ENCODE results near the gene LTB.

DNA sequence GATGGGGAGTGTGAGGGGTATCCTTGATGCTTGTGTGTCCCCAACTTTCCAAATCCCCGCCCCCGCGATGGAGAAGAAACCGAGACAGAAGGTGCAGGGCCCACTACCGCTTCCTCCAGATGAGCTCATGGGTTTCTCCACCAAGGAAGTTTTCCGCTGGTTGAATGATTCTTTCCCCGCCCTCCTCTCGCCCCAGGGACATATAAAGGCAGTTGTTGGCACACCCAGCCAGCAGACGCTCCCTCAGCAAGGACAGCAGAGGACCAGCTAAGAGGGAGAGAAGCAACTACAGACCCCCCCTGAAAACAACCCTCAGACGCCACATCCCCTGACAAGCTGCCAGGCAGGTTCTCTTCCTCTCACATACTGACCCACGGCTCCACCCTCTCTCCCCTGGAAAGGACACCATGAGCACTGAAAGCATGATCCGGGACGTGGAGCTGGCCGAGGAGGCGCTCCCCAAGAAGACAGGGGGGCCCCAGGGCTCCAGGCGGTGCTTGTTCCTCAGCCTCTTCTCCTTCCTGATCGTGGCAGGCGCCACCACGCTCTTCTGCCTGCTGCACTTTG lies 6.8 kb downstream of the LTB start, which contains the start of gene TNF:
- TF ChIP-seq CTCF (conservative IDR thresholded peaks at IDR 0.05) = no peak
- TF ChIP-seq ZFX (IDR thresholded peaks at IDR 0.05) = no peak

All from C4-2B (cell line).